Left renal cortex interstitium (tissue), 4 donors: ENCODE measurements around the gene GJA3. TPM values are rescaled to one million over a fixed set of nuclear protein-coding genes. Genes with fewer than 3 reads are reported as not detected.

ENCODE experiments used
- DNase-seq, 4 donors: peaks; one replicate each; pipeline ENCODE4 v3.0.0-alpha.2; 2013; ENCODE audit warnings: low read depth in 4 of 4, low spot score in 2 of 4, missing footprints in 1 of 4
- polyA plus RNA-seq, 4 donors: library from polyadenylated mRNA; unstranded; fragments of 120-200 nt; gene quantifications; one replicate each; pipeline ENCODE4 v1.2.1, GENCODE V29; 2013; ENCODE audit not compliant: insufficient read length in 4 of 4

The GJA3 gene
- polyA plus RNA-seq, 4 donors = 11.4 to 13.9 (median 12.8) TPM

DNA sequence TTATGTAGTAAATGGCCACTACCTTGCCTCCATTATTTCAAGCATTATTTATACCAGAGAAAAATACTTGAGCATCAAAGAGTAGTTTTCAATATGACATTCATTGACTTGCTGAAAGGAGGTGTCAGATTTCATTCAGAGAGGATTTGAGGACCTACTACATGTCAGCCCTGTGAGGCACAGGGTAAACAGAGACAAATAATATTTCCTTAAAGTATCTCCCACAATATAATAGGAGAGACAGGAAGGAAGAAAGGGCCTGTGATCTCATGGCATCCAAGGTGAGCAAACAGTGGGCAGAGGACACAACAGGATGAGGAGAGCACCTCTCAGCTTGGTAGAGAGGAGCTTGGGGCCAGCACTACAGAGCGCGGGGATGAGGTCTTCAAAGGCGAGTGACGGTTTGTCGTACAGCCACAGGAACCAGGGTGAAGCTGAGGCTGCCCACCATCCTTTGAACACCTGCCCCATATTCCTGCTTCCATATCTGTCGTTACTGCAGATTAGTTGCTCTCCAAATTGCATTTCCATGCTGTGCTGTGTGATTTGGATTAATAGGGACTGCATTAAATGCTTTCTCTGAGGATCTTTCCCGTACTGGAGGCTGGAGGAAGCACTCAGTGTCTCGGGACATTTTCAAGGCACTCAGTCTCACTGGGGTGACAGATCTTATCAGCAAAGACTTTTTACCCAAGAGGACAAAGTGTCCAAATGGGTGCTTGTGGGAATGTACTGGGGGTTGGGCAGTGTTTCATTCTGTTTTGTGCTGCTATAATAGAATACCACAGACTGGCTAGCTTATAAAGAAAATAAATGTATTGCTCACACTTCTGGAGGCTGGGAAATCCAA is 59.2 kb downstream of the GJA3 start:
- no peak for DNase-seq

DNA sequence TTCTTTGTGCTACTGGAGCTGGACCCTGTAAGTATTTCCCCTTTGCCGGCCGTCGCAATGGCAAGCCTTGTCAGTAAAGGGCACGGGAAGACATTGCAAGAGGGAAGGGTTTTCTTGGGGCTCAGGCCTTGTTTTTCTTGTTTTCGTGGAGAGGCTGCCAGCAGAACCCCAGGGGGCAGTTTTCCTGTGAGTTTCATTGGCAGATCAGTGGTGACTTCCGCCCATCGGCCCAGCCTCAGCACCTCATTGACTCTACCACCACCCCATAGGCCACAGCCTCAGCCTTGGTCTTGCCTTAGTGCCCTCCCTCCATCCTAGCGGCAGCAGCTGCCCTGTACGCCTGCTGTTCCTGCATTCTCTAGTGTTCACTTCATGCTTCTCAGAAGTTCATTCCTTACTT is 61.5 kb downstream of the GJA3 start:
- DNase-seq = no peak

DNA sequence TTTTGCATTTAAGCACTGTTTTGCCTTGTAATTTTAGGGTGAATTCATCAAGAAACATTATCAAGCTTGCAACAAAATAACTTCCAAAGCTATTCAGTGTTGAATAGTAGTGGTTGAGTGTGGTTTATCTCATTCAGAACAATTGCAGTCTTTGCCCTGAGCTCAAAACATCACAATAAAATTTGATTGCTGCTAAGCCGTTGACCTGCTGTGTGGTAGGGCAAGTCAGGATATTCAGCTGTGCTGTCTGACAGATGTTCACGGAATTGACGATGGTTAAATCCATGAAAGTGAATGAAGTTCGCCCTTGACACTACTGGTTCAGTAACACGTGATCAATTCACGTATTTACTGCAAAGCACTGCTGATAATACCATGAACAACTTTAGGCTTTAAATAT is 66.9 kb downstream of the GJA3 start:
- no peak for DNase-seq

DNA sequence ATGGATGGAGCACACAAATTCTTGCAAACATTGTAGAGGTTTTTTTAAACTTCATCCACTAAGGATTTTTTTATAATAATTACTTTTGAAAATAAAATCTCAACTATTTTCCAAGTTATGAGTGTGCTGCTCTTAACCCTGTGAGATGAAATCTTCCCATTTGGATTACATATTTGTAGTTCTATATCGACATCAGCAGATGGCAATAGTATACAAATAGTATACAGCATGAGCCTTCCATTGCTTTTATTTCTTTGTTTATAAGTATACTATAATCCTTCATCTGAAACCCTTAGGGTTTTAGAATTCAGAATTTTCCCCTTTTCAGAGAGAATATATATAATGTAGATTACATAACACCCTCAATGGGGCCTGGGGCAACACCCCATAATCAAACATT is 70.5 kb downstream of the GJA3 start:
- no peak for DNase-seq

Other genes with a start within 250 kb of the GJA3 start
- 100 to 1,000 TPM in 3 of 4 donors, 10 to 100 TPM in 1; 91.2 to 143 (median 111) TPM for gene ZMYM2, start 202.3 kb downstream of the GJA3 start, polyA plus RNA-seq
- gene GJB2, start 31.9 kb upstream of the GJA3 start, polyA plus RNA-seq = 1 to 10 TPM; 2.4 to 5.2 (median 3.7) TPM
- gene GJB6, start 71.3 kb upstream of the GJA3 start, polyA plus RNA-seq = 1 to 10 TPM; 1.5 to 4.6 (median 3.3) TPM